H9 (cell line): ENCODE results near the gene ELOVL6. TPM values are rescaled to one million over a fixed set of nuclear protein-coding genes. Genes with fewer than 3 reads are reported as not detected.

Source experiments
- DNase-seq: peaks from one replicate; pipeline ENCODE4 v3.0.0-alpha.2; 2017
- H2AFZ ChIP-seq: one replicate; pipeline ENCODE4 v1.6.1; 2013; ENCODE audit warnings: mild to moderate bottlenecking, low read length, control low read depth, moderate library complexity
- H2AK5ac ChIP-seq: 2 replicates; pipeline ENCODE4 v1.6.1; 2013; ENCODE audit warnings: low read length, control low read depth, mixed read lengths; ENCODE audit not compliant: insufficient read length
- H2BK120ac ChIP-seq: one replicate; pipeline ENCODE4 v1.6.1; 2013; ENCODE audit warnings: low read depth, mild to moderate bottlenecking, low read length, control low read depth, inconsistent platforms; ENCODE audit not compliant: poor library complexity, severe bottlenecking
- H2BK12ac ChIP-seq: 2 replicates; pipeline ENCODE4 v1.6.1; 2013; ENCODE audit warnings: low read length, control low read depth, mixed read lengths, low read depth; ENCODE audit not compliant: insufficient read length
- H2BK15ac ChIP-seq: 2 replicates; pipeline ENCODE4 v1.6.1; 2013; ENCODE audit warnings: low read depth, low read length, control low read depth
- H2BK20ac ChIP-seq: one replicate; pipeline ENCODE4 v1.6.1; 2013; ENCODE audit warnings: low read depth, mild to moderate bottlenecking, low read length, control low read depth, inconsistent platforms; ENCODE audit not compliant: poor library complexity, severe bottlenecking
- H2BK5ac ChIP-seq: 2 replicates; pipeline ENCODE4 v1.6.1; 2013; ENCODE audit warnings: low read length, control low read depth, mixed read lengths; ENCODE audit not compliant: insufficient read length
- H3K14ac ChIP-seq: 2 replicates; pipeline ENCODE4 v1.6.1; 2013; ENCODE audit warnings: low read length, control low read depth; ENCODE audit not compliant: insufficient read depth
- H3K18ac ChIP-seq: 2 replicates; pipeline ENCODE4 v1.6.1; 2013; ENCODE audit warnings: low read depth, mild to moderate bottlenecking, mixed read lengths, low read length, control low read depth; ENCODE audit not compliant: insufficient read length
- H3K23ac ChIP-seq: 2 replicates; pipeline ENCODE4 v1.6.1; 2013; ENCODE audit warnings: low read length, control low read depth, mixed read lengths, low read depth; ENCODE audit not compliant: insufficient read length
- H3K23me2 ChIP-seq: 2 replicates; pipeline ENCODE4 v1.6.1; 2013; ENCODE audit warnings: low read depth, mild to moderate bottlenecking, mixed read lengths, low read length, control low read depth; ENCODE audit not compliant: insufficient read length, poor library complexity, severe bottlenecking
- H3K27ac ChIP-seq: 2 replicates; pipeline ENCODE4 v1.5.1; 2013; ENCODE audit warnings: low read length, control low read depth, mixed read lengths, low read depth; ENCODE audit not compliant: insufficient read length
- H3K27me3 ChIP-seq: 2 replicates; pipeline ENCODE4 v1.6.1; 2013; ENCODE audit warnings: low read length, control low read depth, inconsistent platforms; ENCODE audit not compliant: insufficient read depth
- H3K4ac ChIP-seq: 2 replicates; pipeline ENCODE4 v1.6.1; 2013; ENCODE audit warnings: low read depth, mild to moderate bottlenecking, control low read depth, inconsistent platforms, low read length, moderate library complexity
- H3K4me1 ChIP-seq: 2 replicates; pipeline ENCODE4 v1.6.1; 2013; ENCODE audit warnings: low read length, control low read depth, inconsistent platforms; ENCODE audit not compliant: insufficient read depth
- H3K4me2 ChIP-seq: 2 replicates; pipeline ENCODE4 v1.6.1; 2013; ENCODE audit warnings: low read length, control low read depth, mixed read lengths; ENCODE audit not compliant: insufficient read length, insufficient read depth
- H3K56ac ChIP-seq: 2 replicates; pipeline ENCODE4 v1.6.1; 2013; ENCODE audit warnings: low read depth, mild to moderate bottlenecking, mixed read lengths, low read length, control low read depth; ENCODE audit not compliant: insufficient read length
- H3K79me1 ChIP-seq: 2 replicates; pipeline ENCODE4 v1.6.1; 2013; ENCODE audit warnings: low read depth, mild to moderate bottlenecking, moderate library complexity, low read length, control low read depth, inconsistent platforms; ENCODE audit not compliant: insufficient read depth, poor library complexity, severe bottlenecking
- H3K79me2 ChIP-seq: 2 replicates; pipeline ENCODE4 v1.6.1; 2013; ENCODE audit warnings: low read length, control low read depth, inconsistent platforms; ENCODE audit not compliant: insufficient read depth
- H3K9ac ChIP-seq: 2 replicates; pipeline ENCODE4 v1.6.1; 2013; ENCODE audit warnings: low read length, control low read depth, mixed read lengths; ENCODE audit not compliant: insufficient read length; ENCODE audit errors: extremely low read depth
- H3K9me3 ChIP-seq: one replicate; pipeline ENCODE4 v1.6.1; 2013; ENCODE audit warnings: low read depth, low read length, inconsistent platforms; ENCODE audit not compliant: control insufficient read depth
- H3T11ph ChIP-seq: one replicate; pipeline ENCODE4 v1.6.1; 2013; ENCODE audit warnings: mild to moderate bottlenecking, low read length, control low read depth, inconsistent platforms
- H4K20me1 ChIP-seq: one replicate; pipeline ENCODE4 v1.6.1; 2013; ENCODE audit not compliant: control insufficient read depth, insufficient read length, insufficient read depth
- H4K5ac ChIP-seq: 2 replicates; pipeline ENCODE4 v1.6.1; 2013; ENCODE audit warnings: low read depth, mild to moderate bottlenecking, mixed read lengths, low read length, control low read depth; ENCODE audit not compliant: insufficient read length
- H4K8ac ChIP-seq: replicated peaks from 2 replicates; pipeline ENCODE4 v1.6.1; 2013; ENCODE audit warnings: low read length, control low read depth, mixed read lengths, low read depth; ENCODE audit not compliant: insufficient read length
- H4K91ac ChIP-seq: 2 replicates; pipeline ENCODE4 v1.6.1; 2013; ENCODE audit warnings: low read depth, mild to moderate bottlenecking, moderate library complexity, mixed read lengths, low read length, control low read depth; ENCODE audit not compliant: insufficient read length
- H3K27ac Mint-ChIP-seq, 3 experiments: 2 replicates in 2 of 3; 3 replicates in 1 of 3; pipeline ENCODE4 v1.8.0; 2020 to 2021; ENCODE audit warnings: mixed read lengths in 3 of 3, mild to moderate bottlenecking in 1 of 3, moderate library complexity in 1 of 3
- H3K27me3 Mint-ChIP-seq: 2 replicates; pipeline ENCODE4 v1.8.0; 2021; ENCODE audit warnings: low read depth, mild to moderate bottlenecking, moderate library complexity, mixed read lengths
- H3K36me3 Mint-ChIP-seq, 3 experiments: 2 replicates in 2 of 3; 3 replicates in 1 of 3; pipeline ENCODE4 v1.8.0; 2020 to 2021; ENCODE audit warnings: low read depth in 3 of 3, mixed read lengths in 3 of 3; ENCODE audit not compliant: insufficient read depth in 1 of 3
- H3K4me1 Mint-ChIP-seq, 2 experiments: 2 replicates each; pipeline ENCODE4 v1.8.0; 2020; ENCODE audit warnings: mixed read lengths in 2 of 2
- H3K4me3 Mint-ChIP-seq, 2 experiments: 2 replicates in 1 of 2; 3 replicates in 1 of 2; pipeline ENCODE4 v1.8.0; 2020 to 2021; ENCODE audit warnings: mild to moderate bottlenecking in 2 of 2, mixed read lengths in 2 of 2, moderate library complexity in 1 of 2
- H3K9me3 Mint-ChIP-seq, 2 experiments: 2 replicates in 1 of 2; 3 replicates in 1 of 2; pipeline ENCODE4 v1.8.0; 2020; ENCODE audit warnings: mild to moderate bottlenecking in 2 of 2, mixed read lengths in 2 of 2, moderate library complexity in 1 of 2
- CTCF ChIP-seq: fragments of 200-600 bp; sonication (generic); conservative IDR thresholded peaks from 3 replicates; pipeline ENCODE4 v1.8.0; 2021; ENCODE audit warnings: antibody characterized with exemption, mild to moderate bottlenecking
- WGBS: extraction: QIAGEN DNeasy Blood & Tissue Kit; methylation state at CpG from one replicate; pipeline ENCODE4 v1.1.7; 2013; ENCODE audit warnings: missing lambda C conversion rate, low lambda C conversion rate, mixed read lengths; ENCODE audit not compliant: insufficient read length; ENCODE audit errors: extremely low coverage; 5-methylcytosine and 5-hydroxymethylcytosine counted together
- total RNA-seq: library from RNA; stranded (reverse); gene quantifications from 2 replicates; pipeline ENCODE4 v1.2.1, GENCODE V29; 2021

The ELOVL6 gene
- total RNA-seq, 1 experiment from 2014 or later, result 64.6 TPM

DNA sequence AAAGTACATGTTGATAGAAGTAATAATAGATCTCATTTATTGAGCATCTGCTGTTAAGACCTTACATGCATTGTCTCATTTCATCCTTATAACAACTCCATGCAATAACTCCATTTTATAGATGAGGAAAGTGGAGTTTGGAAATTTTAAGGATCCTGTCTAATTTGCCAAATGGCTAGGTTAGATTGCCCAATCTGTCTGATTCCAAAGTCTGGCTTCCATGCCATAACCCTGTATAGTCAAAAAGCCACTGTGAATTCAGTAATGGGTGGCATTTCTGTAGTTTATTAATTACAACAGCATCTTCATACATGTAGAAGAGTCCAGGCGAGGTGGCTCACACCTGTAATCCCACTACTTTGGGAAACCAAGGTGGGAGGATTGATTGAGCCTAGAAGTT is 8.8 kb upstream of the ELOVL6 start:
- no peaks in the 10 kb centered on the region for H3K4me1 ChIP-seq
- H3K23ac ChIP-seq, result no peak overlapping the region
- no peak overlapping the region for H3K18ac ChIP-seq
- WGBS, result no CpG with 5 or more reads among the region's 1 CpG
- H3K14ac ChIP-seq, result no peak overlapping the region
- no peak for DNase-seq
- no peak for TF ChIP-seq CTCF
- H2AFZ ChIP-seq, result no peak overlapping the region
- H2BK12ac ChIP-seq, result no peak overlapping the region
- no peaks in the 10 kb centered on the region for H3K36me3 Mint-ChIP-seq
- no peaks in the 10 kb centered on the region for H4K20me1 ChIP-seq
- H2AK5ac ChIP-seq, result no peak overlapping the region
- H2BK20ac ChIP-seq, result no peak overlapping the region
- no peaks in the 10 kb centered on the region for H3K9me3 Mint-ChIP-seq
- no peak overlapping the region for H2BK120ac ChIP-seq
- no peak overlapping the region for H3K56ac ChIP-seq
- H2BK15ac ChIP-seq, result no peak overlapping the region
- H3K9me3 ChIP-seq, result no peaks in the 10 kb centered on the region
- peaks cover 15 to 17% of the 10 kb centered on the region in 2 experiments for H3K4me1 Mint-ChIP-seq
- no peak overlapping the region for H4K8ac ChIP-seq
- H3T11ph ChIP-seq, result no peak overlapping the region
- H3K27ac Mint-ChIP-seq, result no peak overlapping the region
- no peak overlapping the region for H3K27ac ChIP-seq
- no peak overlapping the region for H3K4ac ChIP-seq
- no peaks in the 10 kb centered on the region for H3K79me2 ChIP-seq
- no peaks in the 10 kb centered on the region for H3K23me2 ChIP-seq
- H3K27me3 ChIP-seq, result no peaks in the 10 kb centered on the region
- H3K4me2 ChIP-seq, result no peak overlapping the region
- H4K5ac ChIP-seq, result no peak overlapping the region
- no peaks in the 10 kb centered on the region for H3K79me1 ChIP-seq
- no peaks in the 10 kb centered on the region; the same call in 1 of the 2 replicates for H3K27me3 Mint-ChIP-seq
- no peak overlapping the region for H2BK5ac ChIP-seq
- H4K91ac ChIP-seq, result no peak overlapping the region
- H3K9ac ChIP-seq, result no peak overlapping the region
- H3K4me3 Mint-ChIP-seq, result no peak overlapping the region
